Stimulated activated CD4-positive, alpha-beta T cell treated with anti-CD3 and anti-CD28 coated beads, Interleukin-1b, Interleukin-23, amount 100 ng/mL, for 48 hours (primary cell): Measurements from ENCODE around the gene FAM171A1.
"Not testable (repeated sequence)": the region's sequence is repeated elsewhere in the genome, so short reads cannot be mapped to it uniquely, and the experiment has no call there.

Experiments used
- DNase-seq: peaks from one replicate; pipeline ENCODE4 v3.0.0-alpha.2; 2020

Gene FAM171A1

DNA sequence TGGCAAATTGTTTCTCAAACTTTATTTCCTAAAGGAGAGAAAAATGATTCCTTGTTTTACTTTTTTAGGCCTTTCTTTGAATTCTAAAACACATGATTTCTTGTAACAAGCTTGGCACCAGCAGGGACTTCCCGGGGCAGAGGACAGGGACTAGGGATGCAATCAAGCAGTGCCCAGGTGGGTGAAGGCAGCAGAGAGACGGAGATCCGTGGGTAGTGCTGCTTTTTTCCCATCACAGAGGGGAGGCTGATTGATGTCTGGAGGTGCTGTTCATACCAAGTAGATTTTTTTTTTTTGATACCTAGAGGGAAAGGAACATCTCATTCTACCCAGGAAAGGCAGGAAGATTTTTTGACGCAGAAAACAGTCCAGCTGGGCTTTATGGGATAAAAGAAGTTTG lies 91.9 kb downstream of the FAM171A1 start:
- DNase-seq = no peak

DNA sequence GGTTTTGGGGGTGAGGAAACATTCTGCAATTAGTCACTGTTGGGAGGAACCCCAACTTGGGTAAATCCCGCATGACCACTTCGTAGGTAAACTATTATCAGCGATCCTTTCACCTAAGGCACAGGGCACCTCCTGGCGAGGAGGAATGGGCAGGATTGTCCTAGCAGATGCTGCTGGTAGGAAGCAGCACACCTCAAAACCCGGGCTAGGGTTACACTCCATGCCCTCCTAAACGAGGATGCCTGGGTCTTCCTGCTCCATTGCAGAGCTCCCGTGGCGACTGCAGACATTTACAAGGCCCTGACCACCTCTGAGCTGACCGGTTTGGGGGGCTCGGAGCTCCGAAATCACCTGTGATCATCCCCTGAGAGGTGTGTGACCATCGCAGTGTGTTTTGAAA lies 92.3 kb downstream of the FAM171A1 start:
- no peak for DNase-seq

DNA sequence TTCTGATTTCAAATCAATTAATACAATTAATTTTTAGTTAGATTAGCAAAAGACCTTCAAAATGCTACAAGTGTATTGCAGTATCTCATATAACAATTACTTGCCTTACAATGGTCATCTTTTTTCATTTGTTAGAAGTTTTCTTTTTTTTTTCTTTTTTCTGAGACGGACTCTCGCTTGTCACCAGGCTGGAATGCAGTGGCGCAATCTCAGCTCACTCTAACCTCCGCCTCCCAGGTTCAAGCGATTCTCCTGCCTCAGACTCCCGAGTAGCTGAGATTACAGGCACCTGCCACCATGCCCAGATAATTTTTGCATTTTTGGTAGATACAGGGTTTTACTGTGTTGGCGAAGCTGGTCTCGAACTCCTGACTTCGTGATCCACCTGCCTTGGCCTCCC lies 95.0 kb downstream of the FAM171A1 start:
- not testable (repeated sequence) for DNase-seq

DNA sequence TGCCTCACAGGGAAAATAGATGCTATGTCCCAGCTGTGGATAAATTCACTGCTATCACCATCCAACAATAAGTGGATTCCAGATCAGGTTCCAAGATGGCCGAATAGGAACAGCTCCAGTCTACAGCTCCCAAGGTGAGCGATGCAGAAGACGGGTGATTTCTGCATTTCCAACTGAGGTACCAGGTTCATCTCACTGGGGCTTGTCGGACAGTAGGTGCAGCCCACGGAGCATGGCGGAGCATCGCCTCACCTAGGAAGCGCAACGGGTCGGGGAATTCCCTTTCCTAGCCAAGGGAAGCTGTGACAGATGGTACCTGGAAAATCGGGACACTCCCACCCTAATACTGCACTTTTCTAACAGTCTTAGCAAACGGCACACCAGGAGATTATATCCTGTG lies 101.3 kb downstream of the FAM171A1 start:
- DNase-seq = not testable (repeated sequence)

DNA sequence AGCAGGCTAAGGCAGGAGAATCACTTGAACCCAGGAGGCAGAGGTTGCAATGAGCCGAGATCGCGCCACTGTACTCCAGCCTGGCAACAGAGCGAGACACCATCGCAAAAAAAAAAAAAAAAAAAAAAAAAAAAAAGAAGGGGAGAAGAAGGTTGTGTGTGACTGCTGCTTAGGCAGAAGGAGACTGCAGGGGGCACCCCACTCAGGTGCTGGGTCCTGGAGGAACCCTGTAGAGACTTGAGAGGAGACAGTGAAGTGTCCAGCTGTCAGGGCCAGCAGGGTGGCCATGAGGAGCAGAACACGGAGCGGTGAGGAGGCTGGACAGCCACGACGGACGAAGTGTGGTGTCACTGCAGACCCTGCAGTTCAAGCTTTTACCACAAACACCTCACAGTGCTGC lies 103.6 kb downstream of the FAM171A1 start:
- DNase-seq = no peak

DNA sequence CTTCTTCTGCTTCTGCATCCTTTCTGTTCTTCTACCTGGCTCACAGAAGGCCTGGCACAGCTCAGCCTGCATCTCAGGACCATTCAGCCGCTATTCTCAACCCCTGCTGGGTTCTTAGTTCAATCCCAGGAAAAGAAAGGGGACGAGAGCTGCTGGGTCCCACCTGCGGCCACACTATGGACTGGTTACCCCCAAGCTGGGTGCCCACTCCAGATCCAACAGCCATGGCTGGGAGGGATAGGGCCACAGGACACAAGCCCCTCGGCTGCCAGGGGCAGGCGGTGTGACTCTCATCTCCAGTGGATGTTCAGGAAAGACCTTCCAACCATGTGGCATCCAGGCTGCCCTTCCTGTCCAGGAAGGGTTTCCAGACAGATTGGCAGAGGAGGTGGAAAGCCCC lies 105.0 kb downstream of the FAM171A1 start:
- no peak for DNase-seq

DNA sequence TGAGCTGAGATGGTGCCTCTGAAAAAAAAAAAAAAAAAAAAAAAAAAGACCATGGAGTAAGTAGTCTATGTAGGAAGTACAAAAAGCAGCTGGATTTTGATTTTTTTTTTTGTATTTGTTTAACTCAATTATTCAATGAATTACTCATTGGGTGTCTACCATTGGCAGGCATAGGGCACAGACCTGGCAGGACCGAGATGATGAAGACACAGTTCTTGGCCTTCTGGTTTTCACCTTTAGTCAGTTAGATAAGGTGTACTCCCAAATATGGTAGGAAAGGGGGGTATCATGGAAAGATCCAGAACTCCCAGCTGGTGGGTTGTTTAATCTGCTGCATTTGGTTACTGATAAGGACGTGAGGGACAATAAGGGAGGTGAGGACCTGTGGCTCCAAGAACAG lies 105.5 kb downstream of the FAM171A1 start:
- no peak for DNase-seq

DNA sequence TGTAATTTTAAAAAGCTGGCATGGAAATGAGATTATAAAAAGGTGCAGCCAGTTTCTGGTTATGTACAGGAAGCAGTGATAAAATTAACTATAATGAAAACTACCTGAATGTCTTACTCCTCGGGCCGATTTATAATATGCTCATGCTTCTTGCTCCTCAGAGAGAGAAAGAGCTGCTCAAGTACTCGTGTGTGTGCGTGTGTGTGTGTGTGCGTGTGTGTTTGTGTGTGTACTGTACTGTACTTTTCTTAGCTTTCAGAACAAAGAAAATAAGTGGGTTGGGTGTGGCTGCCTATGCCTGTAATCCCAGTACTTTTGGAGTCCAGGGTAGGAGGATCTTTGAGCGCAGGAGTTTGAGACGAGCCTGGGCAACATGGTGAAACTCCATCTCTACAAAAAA lies 106.0 kb downstream of the FAM171A1 start:
- no peak for DNase-seq

DNA sequence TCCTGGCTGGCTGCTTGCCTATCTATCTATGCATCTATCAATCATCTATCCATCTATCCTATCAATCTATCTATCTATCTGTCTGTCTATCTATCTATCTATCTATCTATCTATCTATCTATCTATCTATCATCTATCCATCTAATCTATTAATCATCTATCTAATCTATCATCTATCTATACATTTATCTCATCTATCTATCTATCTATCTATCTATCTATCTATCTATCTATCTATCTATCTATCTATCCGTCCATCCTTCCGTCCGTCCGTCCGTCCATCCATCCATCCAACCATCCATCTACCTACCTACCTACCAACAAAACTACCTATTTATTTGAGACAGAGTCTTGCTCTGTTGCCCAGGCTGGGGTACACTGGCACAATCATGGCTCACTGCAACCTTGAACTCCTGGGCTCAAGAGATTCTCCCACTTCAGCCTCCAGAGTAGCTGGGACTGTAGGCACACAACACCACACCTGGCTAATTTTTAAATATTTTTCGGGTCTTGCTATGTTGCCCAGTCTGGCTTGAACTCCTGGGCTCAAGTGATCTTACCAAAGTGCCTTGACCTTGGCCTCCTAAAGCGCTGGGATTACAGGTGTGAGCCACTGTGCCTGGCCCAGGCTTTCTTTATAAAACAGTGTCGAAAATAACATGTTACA lies 107.3 kb downstream of the FAM171A1 start:
- no peak for DNase-seq

DNA sequence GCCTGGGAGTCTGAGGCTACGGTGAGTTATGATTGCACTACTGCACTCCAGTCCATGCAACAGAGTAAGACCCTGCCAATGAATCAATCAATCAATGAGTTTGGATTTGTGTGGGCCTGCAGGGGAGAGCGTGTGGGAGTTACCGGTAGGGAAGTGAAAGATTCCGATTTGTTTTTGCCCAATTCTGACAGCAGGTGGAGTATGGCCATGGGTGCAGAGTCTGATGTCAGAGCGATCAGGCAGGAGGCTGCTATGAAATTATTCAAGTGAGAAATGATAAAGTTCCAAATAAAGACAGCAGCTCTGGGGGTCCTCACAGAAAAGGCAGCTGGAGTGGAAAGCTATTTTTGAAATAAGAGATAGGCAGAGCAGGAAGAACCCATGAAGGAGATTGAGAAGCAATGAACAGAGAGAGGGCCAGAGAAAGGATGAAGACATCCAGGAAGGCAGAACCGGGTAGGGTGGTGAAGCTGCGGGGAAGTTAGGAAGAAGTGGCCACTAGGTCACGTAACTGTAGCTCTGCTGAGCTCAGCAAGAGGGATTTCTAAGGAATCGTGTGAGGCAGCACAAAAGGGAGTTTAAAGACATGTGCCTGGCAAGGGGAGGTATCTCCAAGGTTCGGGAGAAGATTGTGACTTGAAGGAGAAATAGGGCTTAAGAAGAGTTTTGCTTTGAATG lies 108.9 kb downstream of the FAM171A1 start:
- no peak for DNase-seq

DNA sequence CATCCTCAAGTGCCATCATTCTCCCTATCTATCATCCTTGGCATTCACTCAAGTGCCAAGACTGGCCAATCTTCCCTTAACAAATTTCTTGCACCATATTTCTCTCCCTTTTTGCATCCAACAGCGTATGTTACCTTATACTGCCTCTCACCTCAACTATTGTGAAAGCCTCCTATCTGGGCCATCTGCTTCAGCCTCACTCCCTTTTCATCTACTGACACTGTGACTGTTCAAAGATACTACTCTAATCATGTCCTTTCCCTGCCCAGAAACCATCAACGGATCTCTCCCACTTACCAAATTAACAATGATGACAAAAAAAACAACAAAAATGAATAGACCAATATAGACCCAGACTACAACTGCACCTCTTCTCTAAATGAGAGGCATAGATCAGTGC lies 112.0 kb downstream of the FAM171A1 start:
- DNase-seq = no peak

DNA sequence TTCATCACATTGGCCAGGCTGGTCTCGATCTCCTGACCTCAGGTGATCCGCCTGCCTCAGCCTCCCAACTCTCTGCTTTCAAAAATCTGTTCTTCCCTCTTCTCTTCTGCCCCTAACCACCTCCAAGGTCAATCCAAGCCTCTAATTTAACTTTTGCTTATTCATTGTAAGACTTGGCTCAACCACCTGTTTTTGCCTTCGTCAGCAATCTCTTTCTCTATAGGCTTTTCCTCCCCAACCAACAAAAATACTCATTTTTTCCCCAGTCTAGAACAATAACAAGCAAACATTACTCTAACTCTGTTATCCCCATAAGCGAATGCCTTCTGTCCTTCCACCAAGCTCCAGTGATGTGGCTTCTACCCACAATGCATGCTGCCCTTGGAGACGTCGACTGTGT lies 112.8 kb downstream of the FAM171A1 start:
- no peak for DNase-seq

DNA sequence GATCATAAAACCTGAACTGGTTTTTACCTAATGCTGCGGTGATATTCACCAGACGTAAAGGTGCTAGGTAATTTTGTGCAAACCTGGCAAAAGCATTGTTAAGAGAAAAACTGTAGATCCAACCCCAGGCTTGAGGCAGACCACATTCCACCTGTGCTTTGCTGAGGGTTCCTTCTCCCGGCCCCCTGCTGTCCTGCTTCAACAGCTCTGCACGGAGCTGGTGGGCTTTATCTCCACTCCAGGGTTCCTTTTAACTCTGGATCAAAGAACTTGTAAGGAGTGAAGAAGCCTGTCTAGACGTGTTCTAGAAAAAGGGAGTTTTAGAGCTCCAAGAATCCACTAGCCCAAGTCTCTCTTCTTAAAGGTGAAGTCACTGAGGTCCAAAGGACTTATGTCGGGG lies 115.1 kb downstream of the FAM171A1 start:
- no peak for DNase-seq

DNA sequence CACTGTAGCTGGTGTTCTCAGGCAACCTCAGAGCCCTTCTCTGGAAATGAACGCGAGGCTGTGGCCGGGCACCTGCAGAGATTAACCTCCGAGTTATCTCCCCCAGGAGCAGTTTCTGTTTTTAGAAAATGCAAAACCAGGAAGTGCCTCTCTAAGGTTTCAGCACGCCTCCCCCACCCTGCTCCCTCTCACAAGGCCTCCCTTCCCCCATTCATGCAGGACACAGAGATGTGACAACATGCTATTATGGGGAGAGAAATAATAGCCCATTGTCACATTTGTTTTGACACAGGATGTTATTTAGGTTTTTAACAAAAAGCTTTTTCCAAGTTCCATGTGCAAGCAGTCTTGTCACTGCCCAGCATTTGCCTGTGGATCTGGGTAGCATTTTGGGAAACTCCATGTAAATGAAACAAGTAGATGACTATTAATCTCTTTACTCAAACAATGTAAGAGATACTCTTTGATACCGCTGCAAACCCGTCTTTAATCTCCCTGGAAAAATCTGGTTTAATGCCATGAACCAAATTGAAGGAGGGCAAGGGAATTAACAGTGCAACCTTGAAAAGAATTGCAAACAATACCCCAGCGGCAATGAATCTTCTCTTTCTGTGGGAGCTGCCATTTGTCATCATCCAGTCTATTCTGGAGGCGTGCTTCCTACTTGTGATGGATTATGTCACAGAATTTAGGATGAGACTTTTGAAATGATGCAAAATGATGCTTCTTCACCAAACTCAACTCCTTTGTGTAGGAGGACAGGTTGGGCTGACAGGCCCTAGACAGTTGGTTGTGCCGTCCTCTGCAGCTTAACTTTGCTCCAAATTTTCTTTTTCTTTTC lies 116.1 kb downstream of the FAM171A1 start:
- DNase-seq = peak; percentile 28

DNA sequence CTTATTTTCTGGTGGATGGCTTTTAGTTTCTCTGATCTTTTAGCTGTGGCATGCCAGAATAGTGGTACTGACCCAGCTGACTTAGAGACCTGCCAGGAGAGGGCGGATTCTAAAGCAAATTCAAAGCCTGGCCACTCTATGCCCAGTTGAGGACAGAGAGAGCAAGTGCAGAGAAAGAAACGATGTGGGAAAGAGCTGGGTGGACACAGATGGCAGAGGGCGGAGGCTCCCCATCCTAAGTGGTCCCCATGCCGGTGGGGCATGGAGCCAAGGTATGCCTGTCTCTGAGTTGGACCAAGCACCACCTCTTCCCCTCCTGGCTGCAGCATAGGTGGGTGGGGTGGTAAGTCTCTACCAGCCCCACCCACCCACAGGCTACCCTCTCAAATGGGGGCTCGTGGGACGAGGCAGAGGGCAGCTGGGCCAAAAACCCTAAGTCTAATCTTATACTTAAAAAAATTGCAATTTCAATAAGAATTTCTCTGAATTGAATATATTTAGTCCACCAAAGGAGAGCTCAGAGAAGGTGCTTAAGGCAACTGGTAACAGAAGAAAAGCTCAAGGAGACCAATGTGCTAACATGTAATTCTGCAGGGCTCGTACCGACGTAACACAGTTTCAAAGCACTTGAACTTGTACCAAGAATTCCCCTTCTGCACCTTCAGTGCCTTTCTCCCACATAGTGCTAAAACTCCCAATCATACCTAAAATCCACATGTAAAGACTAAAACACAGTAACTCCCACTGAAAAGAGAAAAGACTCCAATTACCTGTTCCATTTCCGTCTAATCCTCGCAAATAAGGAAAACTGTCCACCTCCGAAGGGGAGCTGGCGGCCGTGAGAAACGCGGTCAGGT lies 116.9 kb downstream of the FAM171A1 start:
- no peak for DNase-seq

DNA sequence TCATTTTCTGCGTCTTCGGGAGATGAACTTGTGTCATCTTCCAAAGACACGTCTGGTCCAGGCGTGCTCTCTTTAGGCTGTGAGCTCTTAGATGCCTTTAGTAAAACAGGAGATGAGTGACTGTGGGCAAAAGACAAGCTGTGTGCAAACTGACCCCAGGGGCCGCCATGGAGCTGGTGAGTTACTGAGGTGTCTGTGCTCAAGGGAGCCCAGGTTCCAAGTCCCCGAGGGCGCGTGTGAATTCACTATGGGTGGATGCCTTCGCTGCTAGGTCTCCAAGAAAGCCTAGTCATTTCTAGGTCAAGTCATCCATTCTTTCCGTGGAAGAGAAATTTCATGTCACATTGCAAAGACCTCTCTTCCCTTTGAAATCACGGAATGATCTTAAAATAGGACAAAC lies 118.7 kb downstream of the FAM171A1 start:
- no peak for DNase-seq

DNA sequence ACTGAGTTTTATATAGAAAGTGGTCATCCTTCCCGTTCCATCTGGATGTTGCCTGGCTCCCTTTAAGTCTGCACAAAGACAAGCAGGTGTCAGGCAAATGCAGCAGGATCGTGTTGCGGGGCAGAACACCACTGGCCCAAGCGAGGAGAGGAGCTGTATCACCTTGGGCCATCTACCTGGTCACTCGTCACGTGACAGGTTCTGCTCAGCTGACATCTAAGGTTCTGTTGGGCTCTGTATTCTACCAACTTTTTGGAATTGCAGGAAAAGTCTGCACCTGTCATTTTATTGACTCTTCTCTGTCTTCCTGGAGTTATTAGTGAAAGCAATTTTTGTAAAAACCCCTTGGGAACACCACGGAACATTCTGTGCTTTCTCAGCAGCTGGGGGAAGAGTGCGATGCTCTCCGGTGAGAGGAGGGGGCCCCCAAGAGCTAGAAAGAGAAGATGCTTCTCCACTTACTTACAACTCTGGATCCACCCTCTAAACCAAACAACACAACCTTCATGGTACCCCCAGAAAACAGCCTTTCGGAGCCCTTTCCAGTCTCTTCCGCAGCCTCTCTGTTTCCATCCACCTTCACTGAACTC lies 119.2 kb downstream of the FAM171A1 start:
- no peak for DNase-seq

DNA sequence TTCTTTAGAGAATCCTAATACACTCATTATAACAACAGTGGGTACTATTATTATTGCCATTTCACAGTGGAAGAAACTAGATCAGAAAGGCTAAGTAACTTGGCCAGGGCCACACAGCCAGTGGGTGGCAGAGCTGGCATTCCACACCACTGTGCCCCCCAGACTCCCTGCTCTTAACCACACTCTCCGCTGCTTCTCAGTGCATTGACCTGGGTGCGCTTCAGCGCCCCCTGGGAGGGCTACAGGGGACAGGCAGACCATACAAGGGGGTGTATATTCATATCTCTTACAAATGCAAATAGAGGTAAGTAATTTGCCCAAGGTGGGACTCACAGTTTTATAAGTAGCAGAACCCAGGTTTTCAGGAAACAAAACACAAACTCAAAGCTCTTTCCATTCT lies 125.6 kb downstream of the FAM171A1 start:
- DNase-seq = peak; percentile 6

DNA sequence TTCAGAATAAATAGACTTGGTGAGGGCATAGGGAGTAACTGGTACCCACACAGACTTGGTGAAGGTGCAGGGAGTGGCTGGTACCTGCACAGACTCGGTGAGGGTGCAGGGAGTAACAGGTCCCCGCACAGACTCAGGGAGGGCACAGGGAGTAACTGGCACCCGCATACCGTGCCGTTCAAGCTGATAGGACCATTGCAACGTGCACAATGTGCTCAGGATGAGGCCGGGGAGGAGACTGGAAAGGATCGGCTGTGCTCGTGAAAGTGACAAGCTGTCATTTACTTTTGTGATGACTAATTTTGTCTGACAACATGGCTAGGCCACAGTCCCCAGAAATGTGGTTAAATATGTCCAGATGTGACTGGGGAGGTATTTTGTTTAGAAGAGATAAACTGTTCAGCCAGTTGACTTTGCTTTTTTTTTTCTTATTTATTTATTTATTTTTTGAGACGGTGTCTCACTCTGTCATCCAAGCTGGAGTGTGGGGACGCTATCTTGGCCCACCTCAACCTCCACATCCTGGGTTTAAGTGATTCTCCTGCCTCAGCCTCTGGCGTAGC lies 126.4 kb downstream of the FAM171A1 start:
- no peak for DNase-seq

DNA sequence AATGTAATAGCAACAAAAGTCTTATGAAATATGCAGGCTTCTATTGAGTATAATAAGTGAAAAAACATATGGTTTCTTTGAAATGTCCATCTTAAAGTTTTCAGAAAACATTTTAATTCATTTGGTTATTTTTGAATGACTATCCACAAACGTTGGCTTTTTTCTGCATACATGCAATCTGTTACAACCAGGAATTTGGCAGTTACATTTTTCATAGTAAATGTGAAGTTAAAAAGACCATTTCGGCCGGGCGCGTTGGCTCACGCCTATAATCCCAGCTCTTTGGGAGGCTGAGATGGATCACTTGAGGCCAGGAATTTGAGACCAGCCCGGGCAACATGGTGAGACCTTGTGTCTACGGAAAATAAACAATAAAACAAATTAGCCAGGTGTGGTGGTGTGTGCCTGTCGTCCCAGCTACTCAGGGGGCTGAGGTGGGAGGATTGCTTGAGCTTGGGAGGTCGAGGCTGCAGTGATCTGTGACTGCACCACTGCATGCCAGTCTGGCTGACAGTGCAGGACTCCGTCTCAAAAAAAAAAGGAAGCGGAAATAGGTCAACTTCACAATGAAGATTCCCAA lies 128.7 kb downstream of the FAM171A1 start:
- no peak for DNase-seq

DNA sequence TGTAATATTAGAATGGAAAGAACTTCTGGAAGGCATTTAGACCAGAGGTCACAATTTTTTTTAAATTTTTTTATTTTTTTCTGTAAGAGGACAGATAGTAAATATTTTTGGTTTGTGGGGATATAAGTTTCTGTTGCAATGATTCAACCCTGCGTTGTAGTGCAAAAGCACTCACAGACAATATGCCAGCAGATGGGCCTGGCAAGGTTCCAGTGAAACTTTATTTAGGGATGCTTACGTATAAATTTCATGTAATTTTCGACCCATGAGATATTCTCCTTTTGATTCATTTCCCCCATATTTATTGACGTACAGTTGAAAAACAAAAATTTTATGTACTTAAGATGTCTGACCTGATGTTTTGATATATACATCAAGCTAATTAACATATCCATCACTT lies 129.8 kb downstream of the FAM171A1 start:
- DNase-seq = no peak
